OCI-LY3 (cell line): ENCODE results near the gene CITED4.

Experiments
- H2AFZ ChIP-seq: fragments of 200-600, 300-600 bp; shearing (Covaris generic); 2 replicates; pipeline ENCODE4 v1.6.0; 2014; ENCODE audit warnings: antibody characterized with exemption, low read depth, low read length
- H3K27ac ChIP-seq: fragments of 200-600, 300-600 bp; sonication (generic); 2 replicates; pipeline ENCODE4 v1.5.1; 2014; ENCODE audit warnings: mild to moderate bottlenecking, low read length, moderate library complexity, mixed read lengths
- H3K27me3 ChIP-seq: fragments of 200-600, 300-600 bp; sonication (generic); 2 replicates; pipeline ENCODE4 v1.6.1; 2014; ENCODE audit warnings: low read depth, low read length, mixed read lengths
- H3K36me3 ChIP-seq: fragments of 200-600, 300-600 bp; sonication (generic); replicated peaks from 2 replicates; pipeline ENCODE3; 2014; ENCODE audit warnings: low read depth, low read length, mixed read lengths
- H3K4me1 ChIP-seq: fragments of 300-600, 200-600 bp; sonication (generic); 2 replicates; pipeline ENCODE4 v1.6.1; 2014; ENCODE audit warnings: low read length, mixed read lengths
- H3K4me2 ChIP-seq: fragments of 200-600, 300-600 bp; sonication (generic); 2 replicates; pipeline ENCODE4 v1.6.1; 2014; ENCODE audit warnings: low read length, mixed read lengths
- H3K4me3 ChIP-seq: fragments of 300-600, 200-600 bp; sonication (generic); 2 replicates; pipeline ENCODE4 v1.5.1; 2014; ENCODE audit warnings: antibody characterized with exemption, mild to moderate bottlenecking, low read length, moderate library complexity
- H3K79me2 ChIP-seq: fragments of 300-600, 200-600 bp; shearing (Covaris generic); 2 replicates; pipeline ENCODE4 v1.6.1; 2014; ENCODE audit warnings: mild to moderate bottlenecking, low read length, mixed read lengths
- H3K9ac ChIP-seq: fragments of 300-600, 200-600 bp; shearing (Covaris generic); 2 replicates; pipeline ENCODE4 v1.6.0; 2014; ENCODE audit warnings: mild to moderate bottlenecking, low read length, moderate library complexity
- H3K9me3 ChIP-seq: fragments of 200-600, 300-600 bp; shearing (Covaris generic); 2 replicates; pipeline ENCODE4 v1.6.1; 2014; ENCODE audit warnings: low read length, mixed read lengths; ENCODE audit not compliant: insufficient read depth
- H4K20me1 ChIP-seq: fragments of 200-600, 300-600 bp; sonication (generic); 2 replicates; pipeline ENCODE4 v1.6.1; 2016; ENCODE audit warnings: low read length, mixed read lengths; ENCODE audit not compliant: insufficient read depth
- EZH2phosphoT487 ChIP-seq: fragments of 200-600 bp; shearing (Covaris generic); IDR thresholded peaks from 2 replicates; pipeline ENCODE4 v1.6.1; 2018; ENCODE audit warnings: antibody characterized with exemption, mixed run types, low read depth
- TF ChIP-seq, protein P1 (sequence below): fragments of 200-600, 300-600 bp; sonication (generic); IDR thresholded peaks from 2 replicates; pipeline ENCODE4 v1.5.1; 2014; ENCODE audit warnings: antibody characterized with exemption, low read length, low read depth

The CITED4 gene

DNA sequence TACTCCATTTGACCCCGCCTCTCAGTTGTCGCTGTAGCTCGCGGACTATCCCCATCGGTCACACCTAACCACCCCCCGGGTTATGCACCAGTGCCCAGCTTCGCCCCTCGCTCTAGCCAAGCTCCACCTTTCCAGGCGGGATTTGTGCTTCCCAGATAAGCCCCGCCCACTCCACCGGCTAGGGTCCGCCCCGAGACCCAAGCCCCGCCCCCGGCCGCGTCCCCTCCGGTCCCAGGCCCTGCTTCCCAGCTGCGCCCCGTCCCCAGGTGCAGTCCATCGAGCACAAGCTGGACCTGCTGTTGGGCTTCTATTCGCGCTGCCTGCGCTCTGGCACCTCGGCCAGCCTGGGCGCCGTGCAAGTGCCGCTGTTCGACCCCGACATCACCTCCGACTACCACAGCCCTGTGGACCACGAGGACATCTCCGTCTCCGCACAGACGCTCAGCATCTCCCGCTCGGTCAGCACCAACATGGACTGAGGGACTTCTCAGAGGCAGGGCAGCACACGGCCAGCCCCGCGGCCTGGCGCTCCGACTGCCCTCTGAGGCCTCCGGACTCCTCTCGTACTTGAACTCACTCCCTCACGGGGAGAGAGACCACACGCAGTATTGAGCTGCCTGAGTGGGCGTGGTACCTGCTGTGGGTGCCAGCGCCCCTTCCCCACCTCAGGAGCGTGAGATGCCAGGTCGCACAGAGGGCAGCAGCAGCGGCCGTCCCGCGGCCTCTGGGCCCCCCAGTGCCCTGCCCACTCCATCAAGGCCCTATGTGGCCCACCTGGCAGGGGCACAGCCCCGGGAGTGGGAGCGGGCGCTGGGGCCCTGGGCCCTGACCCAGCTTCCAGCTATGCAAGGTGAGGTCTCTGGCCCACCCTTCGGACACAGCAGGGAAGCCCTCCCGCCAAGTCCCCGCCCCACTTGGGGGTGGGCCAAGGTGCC is 23.9 kb downstream of the CITED4 start:
- Histone ChIP-seq H3K4me3 (no peak overlapping the region), H3K4me2 (no peak overlapping the region), H3K27ac (no peak overlapping the region), H3K9ac (no peak overlapping the region), H3K36me3 (peaks cover 2% of the 10 kb centered on the region), H2AFZ (no peak overlapping the region), H3K79me2 (no peaks in the 10 kb centered on the region), H3K27me3 (no peaks in the 10 kb centered on the region), H4K20me1 (no peaks in the 10 kb centered on the region), H3K9me3 (no peaks in the 10 kb centered on the region), H3K4me1 (peaks cover 11% of the 10 kb centered on the region)
- TF ChIP-seq, protein P1, sequence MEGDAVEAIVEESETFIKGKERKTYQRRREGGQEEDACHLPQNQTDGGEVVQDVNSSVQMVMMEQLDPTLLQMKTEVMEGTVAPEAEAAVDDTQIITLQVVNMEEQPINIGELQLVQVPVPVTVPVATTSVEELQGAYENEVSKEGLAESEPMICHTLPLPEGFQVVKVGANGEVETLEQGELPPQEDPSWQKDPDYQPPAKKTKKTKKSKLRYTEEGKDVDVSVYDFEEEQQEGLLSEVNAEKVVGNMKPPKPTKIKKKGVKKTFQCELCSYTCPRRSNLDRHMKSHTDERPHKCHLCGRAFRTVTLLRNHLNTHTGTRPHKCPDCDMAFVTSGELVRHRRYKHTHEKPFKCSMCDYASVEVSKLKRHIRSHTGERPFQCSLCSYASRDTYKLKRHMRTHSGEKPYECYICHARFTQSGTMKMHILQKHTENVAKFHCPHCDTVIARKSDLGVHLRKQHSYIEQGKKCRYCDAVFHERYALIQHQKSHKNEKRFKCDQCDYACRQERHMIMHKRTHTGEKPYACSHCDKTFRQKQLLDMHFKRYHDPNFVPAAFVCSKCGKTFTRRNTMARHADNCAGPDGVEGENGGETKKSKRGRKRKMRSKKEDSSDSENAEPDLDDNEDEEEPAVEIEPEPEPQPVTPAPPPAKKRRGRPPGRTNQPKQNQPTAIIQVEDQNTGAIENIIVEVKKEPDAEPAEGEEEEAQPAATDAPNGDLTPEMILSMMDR: no peak
- TF ChIP-seq EZH2phosphoT487: no peak

DNA sequence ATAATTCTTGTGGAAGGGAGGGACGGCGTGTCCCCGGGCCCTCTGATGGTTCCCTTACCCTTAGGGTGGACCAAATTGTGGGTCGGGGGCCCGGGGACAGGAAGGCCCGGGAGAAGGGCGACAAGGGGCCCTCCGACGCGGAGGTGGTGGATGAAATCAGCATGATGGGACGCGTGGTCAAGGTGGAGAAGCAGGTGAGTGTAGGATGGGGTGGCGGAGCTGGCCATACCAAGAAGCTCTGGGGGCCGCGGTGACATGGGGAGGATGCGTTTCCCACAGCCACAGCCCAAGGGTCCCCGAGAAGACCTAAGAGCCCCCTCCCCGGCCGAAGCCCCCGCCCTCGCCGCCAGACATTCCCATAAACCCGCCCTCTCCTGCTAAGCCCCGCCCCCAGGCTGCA is 24.6 kb downstream of the CITED4 start:
- no peak overlapping the region for H3K9ac ChIP-seq
- no peak overlapping the region for H3K27ac ChIP-seq
- H4K20me1 ChIP-seq: no peaks in the 10 kb centered on the region
- H3K4me1 ChIP-seq: peaks cover 11% of the 10 kb centered on the region
- TF ChIP-seq EZH2phosphoT487: no peak
- H3K4me3 ChIP-seq: no peak overlapping the region
- no peaks in the 10 kb centered on the region for H3K27me3 ChIP-seq
- H2AFZ ChIP-seq: no peak overlapping the region
- no peaks in the 10 kb centered on the region for H3K9me3 ChIP-seq
- peaks cover 2% of the 10 kb centered on the region for H3K36me3 ChIP-seq
- no peak overlapping the region for H3K4me2 ChIP-seq
- H3K79me2 ChIP-seq: no peaks in the 10 kb centered on the region

DNA sequence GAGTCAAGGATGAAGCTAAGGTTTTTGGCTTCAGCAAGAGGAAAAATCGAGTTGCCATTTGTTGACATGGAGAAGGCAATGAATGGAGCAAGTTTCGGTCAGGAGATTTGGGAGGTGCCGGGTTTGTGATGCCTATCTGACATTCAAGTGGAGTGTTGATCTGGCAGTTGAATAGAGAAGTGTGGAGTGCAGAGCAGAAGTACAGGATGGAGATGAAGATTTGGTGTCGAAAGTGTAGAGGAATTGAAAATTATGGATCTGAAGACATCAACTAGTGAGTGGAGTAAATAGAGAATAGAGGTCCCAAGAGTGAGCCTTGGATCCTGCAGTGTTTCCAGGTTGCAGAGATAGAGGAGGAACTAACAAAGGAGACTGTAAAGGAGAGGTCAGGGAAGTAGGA is 25.9 kb downstream of the CITED4 start:
- H3K79me2 ChIP-seq: no peaks in the 10 kb centered on the region
- H3K4me3 ChIP-seq: no peak overlapping the region
- no peak overlapping the region for H3K27ac ChIP-seq
- H4K20me1 ChIP-seq: no peaks in the 10 kb centered on the region
- H3K9ac ChIP-seq: no peak overlapping the region
- H2AFZ ChIP-seq: no peak overlapping the region
- no peak overlapping the region for H3K4me2 ChIP-seq
- peaks cover 11% of the 10 kb centered on the region for H3K4me1 ChIP-seq
- no peaks in the 10 kb centered on the region for H3K36me3 ChIP-seq
- no peaks in the 10 kb centered on the region for H3K9me3 ChIP-seq
- no peak for TF ChIP-seq EZH2phosphoT487
- TF ChIP-seq, protein P1: no peak
- H3K27me3 ChIP-seq: no peaks in the 10 kb centered on the region

DNA sequence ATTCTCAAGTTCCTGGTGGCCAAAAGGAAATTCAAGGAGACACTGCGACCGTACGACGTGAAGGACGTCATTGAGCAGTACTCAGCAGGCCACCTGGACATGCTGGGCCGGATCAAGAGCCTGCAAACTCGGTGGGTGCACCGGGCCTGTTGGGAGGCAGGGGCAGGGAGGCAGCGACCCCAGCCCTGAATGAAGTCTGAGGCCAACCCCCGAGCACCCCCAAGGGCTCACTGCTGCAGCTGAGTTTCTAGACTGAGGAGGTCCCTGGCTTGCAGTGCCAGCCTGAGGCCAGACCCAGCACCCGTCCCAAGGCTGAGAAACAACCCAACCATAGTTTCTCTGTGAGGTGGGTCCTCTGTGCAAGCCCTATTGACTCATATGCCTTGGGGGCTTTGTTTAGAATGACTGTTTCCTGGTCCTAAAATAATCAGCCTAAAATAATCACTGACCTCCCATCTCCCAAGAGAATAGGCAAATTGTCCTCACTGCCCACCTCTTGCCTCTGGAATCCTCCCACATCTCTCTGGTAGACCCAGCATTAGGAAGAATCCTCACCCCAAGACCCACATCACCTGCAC is 27.1 kb downstream of the CITED4 start:
- TF ChIP-seq, protein P1: no peak
- TF ChIP-seq EZH2phosphoT487: no peak
- no peak overlapping the region for H3K4me2 ChIP-seq

More for the DNA sequence above, 27.1 kb downstream of the CITED4 start:
- Histone ChIP-seq H3K4me1 (peaks cover 2% of the 10 kb centered on the region), H3K36me3 (no peaks in the 10 kb centered on the region), H2AFZ (no peak overlapping the region), H3K9ac (no peak overlapping the region), H3K4me3 (no peak overlapping the region), H3K9me3 (no peaks in the 10 kb centered on the region), H3K27me3 (no peaks in the 10 kb centered on the region), H4K20me1 (no peaks in the 10 kb centered on the region), H3K27ac (no peak overlapping the region), H3K79me2 (no peaks in the 10 kb centered on the region)
